HG03378 (cell line): Measurements from ENCODE around the gene CFAP90.
A peak's percentile ranks its signal among the peaks of the same experiment; 100 is the strongest.

Experiments used
- ATAC-seq: cut with Tn5 transposase; IDR thresholded peaks from one replicate; pipeline ENCODE4 v1.9.1; 2021; ENCODE audit warnings: mild to moderate bottlenecking, moderate library complexity; ENCODE audit not compliant: unreplicated experiment

CFAP90 gene

DNA sequence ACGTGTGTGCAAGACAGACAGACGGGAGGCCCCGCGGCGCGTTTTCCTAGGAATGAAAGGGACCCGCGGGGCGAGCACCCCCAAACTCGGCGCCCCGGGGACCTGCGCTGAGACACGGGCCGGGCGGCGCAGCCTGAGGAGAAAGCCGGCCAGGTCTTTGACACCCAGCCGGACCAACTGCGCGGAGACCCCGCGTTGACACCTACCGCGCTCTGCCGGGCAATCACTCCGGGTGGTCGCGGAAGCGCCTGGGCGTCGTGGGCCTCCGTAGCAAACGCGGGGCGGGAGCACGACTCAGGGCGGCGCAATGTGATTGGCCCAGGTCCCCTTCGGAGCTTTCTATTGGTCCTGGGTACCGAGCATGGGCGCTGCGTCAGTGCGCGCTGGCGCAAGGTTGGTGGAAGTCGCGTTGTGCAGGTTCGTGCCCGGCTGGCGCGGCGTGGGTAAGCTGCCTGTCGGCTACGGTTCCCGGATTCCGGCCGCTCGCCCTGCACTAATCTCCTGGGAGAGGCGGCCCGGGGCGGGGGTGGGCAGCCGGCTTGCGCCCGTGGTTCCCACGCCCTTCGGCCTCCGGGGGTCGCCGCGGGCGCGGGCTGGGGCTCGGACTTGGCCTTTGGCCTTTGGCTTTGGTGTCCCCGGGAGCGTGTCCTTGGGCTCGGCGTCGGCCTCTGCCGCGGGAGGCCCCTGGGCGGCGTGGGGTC, 18.0 kb upstream of the CFAP90 start, which contains the start of the genes FASTKD3 and MTRR:
TSS of gene FASTKD3 (minus strand) at position 259 of the 701 bp plus-strand sequence. CDS start 948 bp downstream, outside the sequence.
TSS of gene MTRR (plus strand) at position 376 of the 701 bp plus-strand sequence. CDS start 1,647 bp downstream, outside the sequence.
- peak; percentile 98 for ATAC-seq

DNA sequence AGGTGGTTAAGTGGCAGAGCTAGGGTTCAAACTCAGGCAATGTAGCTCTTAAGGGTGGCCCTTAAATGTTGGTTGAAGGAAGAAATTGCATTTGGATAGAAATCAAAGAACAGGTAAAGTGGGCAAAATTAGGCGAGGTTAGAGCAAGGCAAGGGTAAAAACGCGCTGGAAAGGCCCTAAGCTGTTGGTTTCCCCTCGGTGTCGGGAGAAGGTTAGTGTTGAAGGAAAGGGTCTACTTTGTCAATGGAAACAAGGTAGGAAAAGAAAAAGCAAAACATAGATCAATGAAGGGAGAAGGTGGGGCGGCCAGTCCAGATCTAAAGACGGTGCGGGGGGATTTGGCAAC, 17.5 kb upstream of the CFAP90 start:
- ATAC-seq: no peak

DNA sequence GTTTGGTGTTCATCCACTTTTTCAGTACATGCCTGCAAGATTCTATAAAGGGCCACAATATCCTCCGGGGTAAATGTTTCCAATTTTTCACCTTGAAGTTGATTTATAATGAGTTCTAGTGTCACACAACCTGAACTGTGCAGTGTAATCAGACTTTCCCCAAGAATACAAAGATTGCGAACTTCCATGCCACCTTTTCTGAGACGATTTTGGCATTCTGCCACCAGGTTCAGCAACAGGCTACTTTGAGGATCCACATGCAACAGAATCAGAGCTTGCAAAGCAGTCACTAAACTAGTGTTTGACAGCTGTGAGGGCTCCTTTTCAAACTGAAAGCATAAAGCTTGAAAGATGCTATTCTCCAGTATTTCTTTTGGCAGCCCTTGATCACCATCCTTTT, 16.3 kb upstream of the CFAP90 start:
- no peak for ATAC-seq

DNA sequence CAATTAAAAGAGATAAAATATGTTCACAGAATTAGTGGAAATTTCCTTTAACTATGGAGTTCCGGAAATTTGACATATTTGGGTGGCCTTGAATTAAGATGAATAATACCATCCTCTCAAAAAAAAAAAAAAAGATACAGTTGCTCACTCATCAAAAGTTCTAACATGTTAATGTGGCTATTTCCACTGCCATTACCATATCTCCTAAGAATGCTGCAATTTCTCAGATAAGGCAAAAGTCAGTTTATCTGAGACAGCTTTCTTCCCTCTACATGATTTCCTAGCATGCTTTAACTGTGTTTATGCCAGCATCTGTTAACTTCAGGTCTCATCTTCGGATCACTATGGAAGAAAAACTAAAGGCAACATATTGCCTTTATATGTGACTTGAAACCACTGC, 15.3 kb upstream of the CFAP90 start:
- ATAC-seq: no peak

DNA sequence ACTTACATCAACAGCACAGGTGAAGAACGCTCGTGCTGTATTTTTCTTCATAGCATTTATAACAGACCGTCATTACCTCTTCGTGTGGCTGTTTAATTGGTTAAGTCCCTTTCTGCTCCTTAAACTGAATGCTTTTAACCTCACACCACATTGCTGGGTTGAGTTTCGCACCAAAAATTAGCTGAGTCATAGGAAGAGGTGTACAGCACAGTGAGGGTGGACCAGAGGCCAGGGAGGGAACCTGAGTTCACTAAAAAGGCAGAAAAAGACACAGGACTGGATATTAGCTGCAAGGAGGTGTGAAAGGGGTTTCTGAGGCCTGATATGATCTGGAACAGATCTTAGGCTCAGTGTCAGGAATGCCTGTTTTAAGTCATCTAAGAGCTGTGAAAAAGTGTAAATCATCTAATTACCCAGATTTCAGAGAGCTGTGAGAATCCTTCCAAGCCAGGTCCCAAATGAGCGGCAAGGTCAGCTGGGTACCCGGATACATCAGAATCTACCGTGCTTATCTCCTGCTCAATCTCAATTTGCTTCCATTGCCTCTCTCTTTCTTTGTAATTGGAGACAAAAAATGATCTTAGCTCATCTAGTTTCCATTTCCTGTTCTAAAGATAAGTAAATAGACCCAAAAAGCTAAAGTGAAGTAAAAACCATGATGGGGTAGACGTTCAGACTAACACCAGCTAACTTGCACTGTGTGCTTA, 7.1 kb upstream of the CFAP90 start:
- no peak for ATAC-seq

DNA sequence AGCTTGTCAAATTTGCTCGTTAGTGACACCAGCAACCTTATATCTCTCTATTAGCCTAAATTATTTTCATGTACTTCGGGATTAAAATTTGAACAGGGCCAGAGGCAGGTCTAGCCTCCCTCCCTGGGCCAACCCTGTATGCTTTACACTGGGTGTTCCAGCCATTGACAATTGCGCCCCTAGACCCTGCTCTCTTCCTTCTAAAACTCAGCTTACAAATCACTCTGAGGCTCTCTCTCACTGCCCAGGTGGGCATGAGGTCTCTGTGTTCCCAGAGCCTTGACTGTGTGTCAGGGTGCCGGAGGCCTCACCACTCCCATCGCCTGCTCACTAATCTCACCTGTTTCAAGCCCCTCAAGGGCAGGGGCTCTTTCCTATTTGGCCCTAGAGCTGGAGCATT, 6.4 kb upstream of the CFAP90 start:
- ATAC-seq: no peak

DNA sequence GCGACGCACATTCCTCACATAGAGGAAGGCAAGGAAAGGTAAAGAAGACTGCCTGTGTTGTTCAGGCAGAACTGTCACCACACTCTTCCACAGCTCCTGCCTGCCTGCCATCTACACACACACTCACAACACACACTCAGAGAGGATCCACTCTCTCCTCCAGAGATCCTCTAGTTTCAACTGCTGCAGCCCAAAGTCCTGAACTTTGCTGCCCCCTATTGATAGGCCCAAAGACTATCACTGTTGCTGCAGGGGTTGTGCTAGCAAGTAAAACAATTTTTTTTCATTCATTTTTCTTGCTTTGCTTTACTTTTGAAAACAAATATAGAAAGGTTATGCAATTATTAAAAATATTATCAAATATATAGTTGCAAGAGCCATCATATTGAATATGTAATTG, 5.9 kb upstream of the CFAP90 start:
- peak; percentile 50 for ATAC-seq

DNA sequence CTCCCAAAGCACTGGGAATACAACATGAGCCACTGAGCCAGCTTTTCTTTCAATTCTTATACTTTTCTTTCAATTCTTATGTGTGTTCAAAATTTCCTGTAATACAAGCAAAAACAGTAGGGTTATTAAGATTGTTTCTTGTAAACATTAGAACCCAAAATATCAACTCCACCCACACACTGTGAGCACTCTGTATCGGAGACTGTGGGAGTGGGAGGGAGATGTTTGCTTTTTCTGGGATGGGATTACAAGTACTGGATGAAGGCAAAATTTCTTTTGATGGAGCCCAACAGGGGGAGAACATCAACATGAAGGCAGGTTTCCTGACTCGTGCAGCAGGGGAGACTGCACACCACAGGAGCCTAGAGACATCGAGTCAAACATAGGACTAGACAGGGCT, 4.7 kb upstream of the CFAP90 start:
- ATAC-seq: no peak

DNA sequence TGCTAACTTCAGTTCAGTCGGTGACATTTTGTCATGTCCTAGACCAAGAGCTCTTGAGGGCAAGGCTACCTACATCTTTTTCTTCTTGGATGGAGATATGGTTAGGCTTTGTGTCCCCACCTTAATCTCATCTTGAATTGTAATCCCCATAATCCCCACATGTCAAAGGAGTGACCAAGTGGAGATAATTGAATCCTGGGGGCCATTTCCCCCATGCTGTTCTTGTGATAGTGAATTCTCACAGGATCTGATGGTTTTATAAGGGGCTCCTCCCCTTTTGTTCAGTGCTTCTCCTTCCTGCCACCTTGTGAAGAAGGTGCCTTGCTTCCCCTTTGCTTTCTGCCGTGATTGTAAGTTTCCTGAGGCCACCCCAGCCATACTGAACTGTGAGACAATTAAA, 2.1 kb upstream of the CFAP90 start:
- ATAC-seq: no peak

DNA sequence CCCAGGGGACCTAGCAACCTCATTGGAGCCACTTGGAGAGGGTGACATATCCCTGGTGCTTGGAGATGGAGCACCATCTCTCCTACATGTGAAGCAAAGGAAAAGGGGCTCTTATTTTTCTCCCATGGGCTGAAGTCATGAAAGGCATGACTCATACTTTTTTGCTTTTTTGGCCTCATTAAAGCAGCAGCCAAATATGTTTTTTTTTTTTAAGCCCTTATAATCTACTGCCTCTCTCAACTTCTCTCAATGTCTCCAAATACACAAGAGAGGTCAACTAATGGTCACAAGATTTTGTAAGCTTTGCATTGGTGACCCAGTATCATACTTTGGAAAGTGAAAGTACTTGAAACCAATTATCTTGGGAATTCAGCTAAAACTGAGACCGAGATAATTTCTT, 1.6 kb upstream of the CFAP90 start:
- peak; percentile 44 for ATAC-seq

DNA sequence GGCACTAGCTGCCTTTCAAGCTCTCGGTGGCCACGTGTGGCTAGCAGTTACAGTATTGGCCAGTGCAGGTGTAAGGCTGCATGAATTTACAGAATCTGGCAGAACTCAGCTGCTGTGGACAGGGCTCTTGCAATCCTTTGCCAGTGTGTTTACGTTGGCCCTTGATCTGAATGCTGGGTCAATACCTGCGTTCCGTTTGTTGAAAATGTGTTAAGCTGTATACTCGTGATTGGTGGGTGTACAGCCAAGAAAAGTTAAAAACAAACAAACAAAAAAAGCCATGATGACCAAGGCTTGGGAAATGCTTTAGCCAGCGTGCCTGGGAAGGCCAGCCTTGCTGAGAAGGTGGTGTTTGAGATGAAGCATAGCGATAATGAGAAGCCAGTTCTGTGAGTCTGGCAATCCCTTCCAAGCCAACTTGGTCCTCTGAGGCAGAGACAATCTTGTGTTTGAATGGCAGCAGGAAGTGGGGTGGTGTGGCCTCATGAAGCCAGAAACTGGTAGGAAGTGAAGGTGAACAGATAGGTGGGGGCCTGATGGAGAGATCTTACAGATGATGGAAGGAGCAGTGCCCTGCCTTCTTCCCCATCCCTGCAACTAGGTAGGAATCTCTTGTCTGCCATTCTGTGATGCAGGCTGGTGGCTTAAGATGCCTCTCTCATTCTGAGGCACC, 820 bp upstream of the CFAP90 start:
- ATAC-seq: no peak

DNA sequence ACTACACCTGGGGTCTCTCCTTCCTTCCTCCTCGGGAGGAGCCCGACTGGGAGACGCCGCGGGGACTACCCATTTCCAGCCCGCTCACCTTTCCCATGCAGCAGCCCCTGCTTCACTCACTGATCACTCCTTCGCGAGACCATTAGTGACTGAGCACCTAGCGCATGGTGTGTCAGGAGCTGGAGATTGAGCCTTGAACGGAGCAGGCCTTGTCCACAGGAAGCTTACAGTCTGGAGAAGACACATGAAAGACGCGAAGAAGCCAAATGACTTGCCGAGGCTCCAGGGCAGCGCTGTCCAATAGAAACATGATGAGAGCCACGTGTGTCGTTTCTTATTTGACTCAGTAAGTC, 283 bp upstream of the CFAP90 start:
- no peak for ATAC-seq

DNA sequence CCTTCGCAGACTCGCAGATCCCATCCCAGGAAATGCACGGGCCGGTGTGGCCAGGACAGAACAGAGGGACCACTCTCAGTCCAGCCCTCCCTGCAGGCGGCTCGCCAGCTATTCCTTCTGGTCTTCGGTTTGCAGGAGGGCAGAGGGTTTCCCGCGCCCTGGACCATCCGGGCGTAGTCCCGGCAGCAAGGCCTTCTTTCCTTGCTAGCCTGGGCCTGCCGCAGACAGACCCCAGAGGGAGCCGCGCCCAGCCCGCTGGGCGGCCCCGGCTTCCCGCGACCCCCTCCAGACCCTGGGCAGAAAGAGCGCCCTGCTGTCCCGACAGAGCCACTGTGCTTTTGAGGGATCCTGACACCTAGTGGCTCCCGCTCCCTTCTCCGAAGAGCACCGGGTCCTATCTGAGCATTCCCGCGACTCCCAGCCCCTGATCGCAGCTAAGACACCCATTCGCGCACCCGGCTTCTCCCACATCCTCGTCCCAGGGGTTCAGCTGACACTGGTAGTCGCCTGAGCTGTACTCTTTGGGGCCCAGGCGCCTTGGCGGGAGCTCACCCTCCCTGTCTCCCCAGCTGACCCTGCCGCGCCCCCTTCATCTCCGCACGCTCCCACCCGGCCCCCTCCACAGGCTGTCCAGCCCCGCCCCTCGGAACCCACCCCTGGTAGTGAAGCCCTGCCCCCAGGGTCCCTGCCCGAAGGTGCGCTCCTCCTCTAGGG, 1.1 kb downstream of the CFAP90 start:
- no peak for ATAC-seq

DNA sequence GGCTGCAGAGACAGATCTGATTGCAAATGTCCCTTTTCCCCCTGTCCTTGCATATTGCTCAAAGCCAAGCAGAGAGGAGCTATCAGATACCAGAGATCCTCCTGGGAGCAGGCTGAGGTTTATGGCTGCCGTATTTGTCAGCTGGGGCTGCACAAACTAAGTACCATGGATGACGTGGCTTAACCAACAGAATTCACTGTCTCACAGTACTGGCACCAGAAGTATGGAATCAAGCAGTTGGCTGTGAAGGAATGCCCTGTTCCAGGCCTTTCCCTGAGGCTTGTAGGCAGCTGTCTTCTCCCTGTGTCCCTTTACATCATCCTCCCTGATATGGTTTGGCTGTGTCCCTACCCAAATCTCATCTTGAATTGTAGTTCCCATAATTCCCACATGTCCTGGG, 2.6 kb downstream of the CFAP90 start:
- ATAC-seq: no peak

DNA sequence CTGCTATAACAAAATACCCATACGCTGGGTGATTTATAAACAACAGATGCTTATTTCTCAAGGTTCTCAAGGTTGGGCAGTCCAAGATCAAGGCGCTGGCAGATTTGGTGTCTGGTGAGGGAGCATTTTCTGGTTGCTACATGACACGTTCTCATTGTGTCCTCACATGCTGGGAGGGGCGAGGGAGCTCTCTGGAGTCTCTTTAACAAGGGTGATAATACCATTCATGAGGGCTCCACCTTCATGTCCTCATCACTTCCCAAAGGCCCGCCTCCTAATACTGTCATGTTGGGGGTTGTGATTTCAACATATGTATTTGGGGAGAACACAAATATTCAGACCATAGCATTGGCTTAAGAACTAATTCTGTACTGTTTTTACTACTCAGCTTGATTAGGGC, 4.6 kb downstream of the CFAP90 start:
- no peak for ATAC-seq

DNA sequence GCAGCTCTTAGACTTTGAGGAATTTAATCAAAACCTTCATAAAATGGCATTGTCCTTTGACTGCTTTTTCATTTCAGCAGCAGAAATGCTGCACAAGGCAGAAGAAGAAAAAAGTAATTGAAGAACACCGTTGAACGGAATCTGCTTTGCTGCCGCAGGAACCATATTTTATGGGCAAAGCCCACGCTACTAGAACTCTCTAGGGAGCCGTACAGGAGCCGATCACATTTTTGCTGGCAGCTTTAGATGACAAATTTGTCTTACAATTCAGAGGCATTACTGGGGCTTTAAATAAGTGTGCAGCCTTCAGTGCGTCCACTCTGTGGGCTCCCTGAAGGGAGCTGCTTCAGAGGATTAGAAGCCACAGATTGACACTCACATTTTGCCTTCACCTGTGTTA, 5.4 kb downstream of the CFAP90 start:
- ATAC-seq: no peak

DNA sequence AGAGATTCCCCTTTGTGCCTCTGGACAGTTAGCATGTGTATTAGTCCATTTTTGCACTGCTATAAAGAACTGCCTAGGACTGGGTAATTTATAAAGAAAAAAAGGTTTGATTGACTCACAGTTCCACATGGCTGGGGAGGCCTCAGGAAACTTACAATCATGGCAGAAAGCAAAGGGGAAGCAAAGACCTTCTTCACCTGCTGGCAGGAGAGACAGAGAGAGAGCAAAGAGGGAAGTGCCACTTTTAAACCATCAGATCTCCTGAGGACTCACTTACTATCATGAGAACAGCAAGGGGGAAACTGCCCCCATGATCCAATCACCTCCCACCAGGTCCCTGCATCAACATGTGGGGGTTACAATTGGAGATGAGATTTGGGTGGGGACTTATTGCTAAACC, 6.0 kb downstream of the CFAP90 start:
- ATAC-seq: no peak

DNA sequence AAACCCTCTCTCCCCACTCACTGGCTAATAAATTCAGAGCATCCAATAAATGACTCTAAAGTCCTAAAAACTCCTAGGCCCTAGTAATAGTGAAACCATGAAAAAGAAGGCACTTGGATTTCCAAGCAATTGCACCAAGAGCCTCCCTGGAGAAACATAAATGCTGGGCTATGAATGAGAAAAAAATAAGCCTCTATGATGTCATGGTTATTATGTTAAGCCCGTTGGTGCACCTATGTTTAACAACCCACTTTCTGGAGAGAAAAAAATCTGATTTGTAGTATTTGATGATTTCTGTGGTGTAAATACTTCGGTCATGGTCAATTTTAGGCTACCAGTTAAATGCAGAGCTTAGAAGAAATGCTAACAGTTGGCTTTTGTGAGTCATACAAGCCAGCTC, 8.4 kb downstream of the CFAP90 start:
- no peak for ATAC-seq

DNA sequence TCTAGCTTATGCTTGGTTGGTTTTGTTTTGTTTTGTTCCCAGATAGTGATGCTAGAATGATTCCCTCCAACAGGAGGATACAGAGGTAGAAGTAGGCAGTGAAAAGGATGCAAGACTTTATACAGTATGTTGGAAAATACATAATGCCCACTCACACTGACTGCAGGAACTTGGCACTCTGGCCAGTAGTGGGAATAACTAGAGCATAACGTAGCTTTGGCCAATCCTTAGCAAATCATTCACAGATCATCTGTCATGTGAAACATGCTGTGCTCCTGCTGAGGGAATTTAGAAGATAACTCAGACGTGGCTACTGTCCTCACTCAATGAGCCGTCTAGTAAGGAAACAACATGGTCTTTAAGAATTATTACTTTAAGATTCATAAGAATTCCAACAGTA, 13.5 kb downstream of the CFAP90 start:
- ATAC-seq: no peak

DNA sequence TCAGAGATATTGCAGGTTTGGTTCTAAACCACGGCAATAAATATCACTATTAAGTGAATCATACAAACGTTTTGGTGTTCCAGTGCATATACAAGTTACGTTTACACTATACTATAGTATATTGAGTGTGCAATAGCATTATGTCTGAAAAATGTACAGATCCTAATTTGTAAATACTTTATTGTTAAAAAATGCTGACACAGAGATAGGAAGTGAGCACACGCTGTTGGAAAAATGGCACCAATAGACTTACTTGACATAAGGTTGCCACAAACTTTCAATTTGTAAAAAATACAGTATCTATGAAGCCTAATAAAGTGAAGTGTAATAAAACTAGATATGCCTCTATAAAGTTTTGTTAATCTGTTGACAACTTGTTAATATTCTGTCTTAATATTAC, 16.0 kb downstream of the CFAP90 start:
- ATAC-seq: no peak

DNA sequence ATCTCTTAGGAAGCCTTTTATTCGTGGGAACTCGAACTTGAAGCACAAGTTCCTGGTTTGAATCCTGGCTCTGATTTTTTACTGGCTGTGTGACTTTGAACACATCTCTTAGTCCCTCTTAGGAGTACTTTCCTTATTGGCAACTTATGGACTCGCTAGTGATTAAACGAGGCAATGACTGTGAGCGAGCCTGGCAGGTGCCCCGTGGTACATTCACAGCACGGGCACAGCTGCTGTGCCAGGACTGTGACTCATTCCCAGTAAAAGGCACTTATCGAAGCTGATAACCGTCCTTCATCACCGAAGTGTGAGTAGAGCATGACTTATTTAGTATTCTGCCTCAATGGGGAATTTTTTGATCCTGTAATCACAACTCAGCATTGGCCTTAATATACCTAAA, 22.7 kb downstream of the CFAP90 start:
- no peak for ATAC-seq

DNA sequence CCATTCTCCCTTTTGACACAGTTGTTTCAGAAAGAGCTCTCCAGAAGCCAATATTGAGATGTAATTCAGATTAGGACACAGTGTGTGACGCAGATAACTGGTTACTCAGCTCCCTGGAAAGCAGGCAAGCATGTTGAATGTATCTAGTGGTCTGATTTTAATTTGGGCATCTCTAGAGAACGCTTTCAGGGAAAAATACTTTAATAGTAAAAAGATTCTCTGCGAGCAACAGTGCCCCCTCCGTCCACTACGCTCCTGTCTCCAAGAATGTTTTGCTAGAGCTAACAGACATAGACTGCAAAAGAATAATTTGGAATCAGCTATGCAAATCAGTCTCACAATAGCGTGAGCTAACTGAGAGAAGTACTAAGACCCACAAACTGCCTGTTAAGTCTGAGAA, 23.3 kb downstream of the CFAP90 start:
- ATAC-seq: no peak
